Measurements from ENCODE around the gene FBXO27.

FBXO27 gene

DNA sequence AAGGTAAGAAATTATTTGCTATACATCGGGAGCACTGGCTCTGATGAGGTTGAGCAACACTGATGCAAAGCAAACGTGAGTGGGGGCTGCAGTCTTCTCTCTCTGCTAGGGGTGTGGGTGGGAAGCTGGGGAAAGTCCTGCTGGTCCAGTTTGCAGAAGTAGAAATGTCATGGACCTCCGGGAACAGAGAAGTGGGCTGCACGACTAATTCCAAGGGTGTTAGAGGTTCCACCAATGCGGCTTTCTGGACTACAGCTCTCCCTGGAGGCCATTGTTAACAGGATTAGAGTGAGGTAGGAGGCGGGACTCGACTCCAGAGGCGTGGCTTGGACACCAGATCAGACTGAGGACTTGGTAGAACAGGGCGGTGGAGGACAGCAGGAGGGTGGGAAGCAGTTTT, 5.7 kb upstream of the FBXO27 start:
- Histone ChIP-seq H3K4me3 (replicated peaks; ENCODE audit: low read depth, low read length) (no peak overlapping the region), H3K27me3 (replicated peaks; ENCODE audit: control insufficient read depth, insufficient read depth, low read length) (no peaks in the 10 kb centered on the region), H3K36me3 (ENCODE audit: control insufficient read depth, insufficient read depth, low read length) (no peaks in the 10 kb centered on the region)
- no peak for DNase-seq (ENCODE audit: extremely low read depth, insufficient read length)
- TF ChIP-seq, protein P1, sequence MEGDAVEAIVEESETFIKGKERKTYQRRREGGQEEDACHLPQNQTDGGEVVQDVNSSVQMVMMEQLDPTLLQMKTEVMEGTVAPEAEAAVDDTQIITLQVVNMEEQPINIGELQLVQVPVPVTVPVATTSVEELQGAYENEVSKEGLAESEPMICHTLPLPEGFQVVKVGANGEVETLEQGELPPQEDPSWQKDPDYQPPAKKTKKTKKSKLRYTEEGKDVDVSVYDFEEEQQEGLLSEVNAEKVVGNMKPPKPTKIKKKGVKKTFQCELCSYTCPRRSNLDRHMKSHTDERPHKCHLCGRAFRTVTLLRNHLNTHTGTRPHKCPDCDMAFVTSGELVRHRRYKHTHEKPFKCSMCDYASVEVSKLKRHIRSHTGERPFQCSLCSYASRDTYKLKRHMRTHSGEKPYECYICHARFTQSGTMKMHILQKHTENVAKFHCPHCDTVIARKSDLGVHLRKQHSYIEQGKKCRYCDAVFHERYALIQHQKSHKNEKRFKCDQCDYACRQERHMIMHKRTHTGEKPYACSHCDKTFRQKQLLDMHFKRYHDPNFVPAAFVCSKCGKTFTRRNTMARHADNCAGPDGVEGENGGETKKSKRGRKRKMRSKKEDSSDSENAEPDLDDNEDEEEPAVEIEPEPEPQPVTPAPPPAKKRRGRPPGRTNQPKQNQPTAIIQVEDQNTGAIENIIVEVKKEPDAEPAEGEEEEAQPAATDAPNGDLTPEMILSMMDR (IDR thresholded peaks at IDR 0.05; ENCODE audit: insufficient read depth, low read length, poor library complexity, severe bottlenecking), result peak; percentile 15

DNA sequence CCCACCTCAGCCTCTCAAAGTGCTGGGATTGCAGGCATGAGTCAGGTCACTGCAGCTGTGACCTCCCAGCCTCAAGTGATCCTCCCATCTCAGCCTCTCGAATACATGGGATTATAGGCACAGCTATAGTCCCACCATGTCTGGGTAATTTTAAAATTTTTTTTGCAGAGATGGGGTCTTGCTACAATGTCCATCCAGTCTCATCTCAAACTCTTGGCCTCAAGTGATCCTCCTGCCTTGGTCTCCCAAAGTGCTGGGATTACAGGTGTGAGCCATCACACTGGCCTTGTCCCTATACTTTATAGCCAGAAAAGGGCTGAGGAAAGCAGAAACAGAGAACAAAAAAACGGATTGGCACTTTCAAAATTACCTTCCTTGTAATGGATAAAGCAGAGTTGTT, 4.8 kb upstream of the FBXO27 start:
- DNase-seq (ENCODE audit: extremely low read depth, insufficient read length), result no peak
- no peaks in the 10 kb centered on the region for H3K27me3 ChIP-seq (replicated peaks; ENCODE audit: control insufficient read depth, insufficient read depth, low read length)
- H3K36me3 ChIP-seq (ENCODE audit: control insufficient read depth, insufficient read depth, low read length), result no peaks in the 10 kb centered on the region
- no peak overlapping the region for H3K4me3 ChIP-seq (replicated peaks; ENCODE audit: low read depth, low read length)
- TF ChIP-seq, protein P1 (IDR thresholded peaks at IDR 0.05; ENCODE audit: insufficient read depth, low read length, poor library complexity, severe bottlenecking), result no peak

DNA sequence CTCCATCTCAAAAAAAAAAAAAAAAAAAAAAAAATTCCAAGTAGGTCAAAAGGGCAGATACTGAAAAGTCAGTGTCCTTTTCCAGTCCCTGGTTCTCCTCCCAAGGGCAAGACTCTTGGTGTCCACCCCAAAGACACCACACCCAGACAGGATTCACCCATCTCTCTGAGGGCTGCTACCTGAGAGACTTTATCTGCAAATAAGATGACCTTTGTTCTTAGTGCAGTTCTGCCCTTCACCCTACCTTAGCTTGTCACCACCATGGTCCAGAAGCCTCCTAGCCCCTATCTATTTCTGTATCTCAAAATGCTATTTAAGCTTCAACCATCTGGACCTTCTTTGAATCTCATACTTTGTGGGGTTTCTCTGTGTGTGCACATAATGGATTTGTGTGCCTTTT, 4.2 kb upstream of the FBXO27 start:
- no peak for DNase-seq (ENCODE audit: extremely low read depth, insufficient read length)
- Histone ChIP-seq H3K4me3 (replicated peaks; ENCODE audit: low read depth, low read length) (no peak overlapping the region), H3K27me3 (replicated peaks; ENCODE audit: control insufficient read depth, insufficient read depth, low read length) (no peaks in the 10 kb centered on the region), H3K36me3 (ENCODE audit: control insufficient read depth, insufficient read depth, low read length) (no peaks in the 10 kb centered on the region)
- TF ChIP-seq, protein P1 (IDR thresholded peaks at IDR 0.05; ENCODE audit: insufficient read depth, low read length, poor library complexity, severe bottlenecking), result no peak

DNA sequence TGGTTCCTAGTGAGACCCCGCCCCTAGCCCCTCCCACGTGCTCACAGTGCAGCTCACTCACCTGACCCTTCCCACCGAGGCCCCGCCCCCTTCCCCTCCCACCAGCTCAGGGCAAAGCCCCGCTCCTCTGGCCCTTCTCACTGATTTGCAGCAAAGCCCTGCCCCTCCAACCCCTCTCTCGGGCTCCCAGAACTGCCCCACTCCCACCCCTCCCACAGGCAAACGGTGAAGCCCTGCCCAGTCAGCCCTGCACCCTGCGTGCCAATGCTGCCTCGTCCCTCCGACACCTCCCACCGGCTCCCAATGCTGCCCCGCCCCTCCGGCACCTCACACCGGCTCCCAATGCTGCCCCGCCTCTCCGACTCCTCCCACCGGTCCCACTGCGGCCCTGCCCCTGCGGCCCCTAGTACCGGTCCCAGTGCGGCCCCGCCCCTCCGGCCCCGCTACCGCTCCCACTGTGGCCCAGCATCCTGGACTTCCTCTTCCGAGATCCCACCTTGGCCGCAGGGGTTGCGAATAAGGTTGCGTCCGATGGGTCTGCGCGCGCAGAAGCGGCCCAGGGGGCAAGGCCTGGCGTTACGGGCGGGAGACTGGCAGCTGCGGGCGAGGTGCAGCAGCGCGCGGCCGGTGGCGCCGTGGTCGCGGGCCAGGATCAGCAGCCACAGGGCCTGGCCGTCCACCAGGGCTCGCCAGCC, 834 bp downstream of the FBXO27 start:
- TF ChIP-seq, protein P1 (IDR thresholded peaks at IDR 0.05; ENCODE audit: insufficient read depth, low read length, poor library complexity, severe bottlenecking), result no peak
- DNase-seq (ENCODE audit: extremely low read depth, insufficient read length), result peak; percentile 96
- H3K36me3 ChIP-seq (ENCODE audit: control insufficient read depth, insufficient read depth, low read length), result no peaks in the 10 kb centered on the region

DNA sequence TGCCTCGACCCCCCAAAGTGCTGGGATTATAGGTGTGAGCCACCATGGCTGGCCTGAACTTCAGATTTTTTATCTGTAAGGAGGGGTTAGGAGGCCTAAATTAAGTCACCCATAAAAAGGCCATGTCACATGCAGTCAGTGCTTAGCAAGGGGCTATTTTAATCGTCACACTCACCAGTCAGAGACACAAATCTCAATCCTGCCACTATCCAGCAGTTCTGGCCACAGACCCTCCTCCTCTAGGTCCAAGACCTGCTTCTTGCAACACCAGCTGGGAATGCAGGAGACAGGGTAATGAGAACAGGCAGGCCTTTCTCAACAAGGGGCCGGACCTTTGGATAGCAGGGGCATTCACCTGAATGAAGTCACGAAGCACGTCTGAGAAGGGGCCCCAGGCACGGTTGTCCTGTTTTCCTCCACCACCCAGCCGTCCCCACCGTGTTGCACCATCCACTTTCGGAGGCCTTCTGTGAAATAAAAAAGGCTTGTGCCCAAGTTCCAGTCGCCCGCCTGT, 1.4 kb downstream of the FBXO27 start:
- H3K27me3 ChIP-seq (replicated peaks; ENCODE audit: control insufficient read depth, insufficient read depth, low read length), result no peaks in the 10 kb centered on the region
- TF ChIP-seq, protein P1 (IDR thresholded peaks at IDR 0.05; ENCODE audit: insufficient read depth, low read length, poor library complexity, severe bottlenecking), result no peak
- no peak for DNase-seq (ENCODE audit: extremely low read depth, insufficient read length)
- peak overlapping the region; percentile 57 for H3K4me3 ChIP-seq (replicated peaks; ENCODE audit: low read depth, low read length)
- no peaks in the 10 kb centered on the region for H3K36me3 ChIP-seq (ENCODE audit: control insufficient read depth, insufficient read depth, low read length)

More for the DNA sequence above, 834 bp downstream of the FBXO27 start:
- no peaks in the 10 kb centered on the region for H3K27me3 ChIP-seq (replicated peaks; ENCODE audit: control insufficient read depth, insufficient read depth, low read length)
- H3K4me3 ChIP-seq (replicated peaks; ENCODE audit: low read depth, low read length), result peak overlapping the region; percentile 57
